K562 (cell line): ENCODE data around the gene IL23A. TPM values are rescaled to one million over a fixed set of nuclear protein-coding genes. Genes with fewer than 3 reads are reported as not detected.

Experiments used
- ATF4 ChIP-seq: fragments of 450-650 bp; formaldehyde crosslinking; IDR thresholded peaks from 2 replicates; pipeline ENCODE4 v1.4.0; 2022; ENCODE audit warnings: mild to moderate bottlenecking, moderate library complexity
- BCL6 ChIP-seq: fragments of 250-450 bp; sonication (Bioruptor Pico); IDR thresholded peaks from 2 replicates; pipeline ENCODE4 v1.4.0; 2020
- CREB3 ChIP-seq: fragments of 450-650 bp; conservative IDR thresholded peaks from 2 replicates; pipeline ENCODE4 v1.6.1; 2016; ENCODE audit warnings: missing genetic modification characterization, low read depth, mild to moderate bottlenecking, missing compliant biosample characterization, moderate library complexity
- CREM ChIP-seq: IDR thresholded peaks from 2 replicates; pipeline ENCODE4 v1.6.1; 2014; ENCODE audit warnings: antibody characterized with exemption, low read depth
- FOS ChIP-seq: IDR thresholded peaks from 3 replicates; pipeline ENCODE4 v1.6.1; 2011; ENCODE audit not compliant: insufficient read length; ENCODE audit errors: extremely low read depth
- GMEB1 ChIP-seq: fragments of 250-450 bp; sonication (Bioruptor Pico); IDR thresholded peaks from 2 replicates; pipeline ENCODE4 v1.4.0; 2020; ENCODE audit warnings: mild to moderate bottlenecking
- MLX ChIP-seq, 2 experiments: fragments of 450-650 bp in 1 of 2; sonication (generic) in 1 of 2; formaldehyde crosslinking; conservative IDR thresholded peaks; 2 replicates each; pipeline versions ENCODE4 v1.4.0 to v1.8.1; 2020 to 2022; ENCODE audit warnings: mild to moderate bottlenecking in 1 of 2, missing genetic modification reagents in 1 of 2
- MYC ChIP-seq, 2 experiments: fragments of 250-450 bp in 1 of 2; sonication (Bioruptor Pico) in 1 of 2; IDR thresholded peaks; 2 replicates each; pipeline versions ENCODE4 v1.5.1 to v1.6.1; 2012 to 2021; ENCODE audit warnings: low read depth in 2 of 2, borderline replicate concordance in 1 of 2, improper control_type of control experiment in 1 of 2, low read length in 1 of 2, mild to moderate bottlenecking in 1 of 2, moderate library complexity in 1 of 2
- POLR2AphosphoS2 ChIP-seq: IDR thresholded peaks from 2 replicates; pipeline ENCODE4 v1.6.1; 2012; ENCODE audit warnings: low read length, improper control_type of control experiment
- RREB1 ChIP-seq: fragments of 250-450 bp; sonication (Bioruptor Pico); IDR thresholded peaks from 2 replicates; pipeline ENCODE4 v1.4.0; 2020
- TAF15 ChIP-seq: fragments of 200-400 bp; formaldehyde crosslinking; IDR thresholded peaks from 2 replicates; pipeline ENCODE4 v1.6.1; 2017; ENCODE audit warnings: mild to moderate bottlenecking, low read depth, low read length, moderate library complexity
- ZBTB12 ChIP-seq: fragments of 250-450 bp; sonication (Bioruptor Pico); IDR thresholded peaks from 2 replicates; pipeline ENCODE4 v1.4.0; 2020
- ZNF764 ChIP-seq: fragments of 250-450 bp; sonication (Bioruptor Pico); IDR thresholded peaks from 2 replicates; pipeline ENCODE4 v1.4.0; 2020; ENCODE audit warnings: low read depth, mild to moderate bottlenecking, moderate library complexity
- polyA plus RNA-seq, 8 experiments: library from polyadenylated mRNA; depleted of rRNA in 4 of 8; stranded (reverse) in 5 of 8; unstranded in 3 of 8; fragments of >200 nt; fragmentation: Nextera tagmentation in 2 of 8; fragmentation: Illumina TruSeq in 1 of 8; extraction: Ambion mirVana in 2 of 8; extraction: Trizol in 1 of 8; gene quantifications; 2 replicates each; pipeline versions ENCODE4 v1.2.1 to v1.2.3, GENCODE V29; 2011 to 2014; ENCODE audit warnings: inconsistent platforms in 1 of 8, missing spikeins in 1 of 8
- total RNA-seq, 7 experiments: library from RNA; depleted of rRNA in 6 of 7; stranded (reverse); fragments of >200 nt in 6 of 7; fragmentation: Illumina TruSeq in 2 of 7; extraction: Trizol in 2 of 7; gene quantifications; 2 replicates each; pipeline versions ENCODE4 v1.2.1 to v1.2.3, GENCODE V29; 2011 to 2021; ENCODE audit warnings: low replicate concordance in 1 of 7

The IL23A gene
- total and polyA plus RNA-seq, 9 of the 15 experiments (the other 6 are each of a cell fraction or from before 2014, with no cell fraction given), result 4.4 to 37.2 (median 9.6) TPM

- TF ChIP-seq FOS, result no peak
- TF ChIP-seq TAF15, result no peak
- peak; percentile 74; the same call in 1 of the 2 replicates for TF ChIP-seq MYC (IDR thresholded peaks at IDR 0.05; ENCODE audit: low read depth, low read length)
- no peak for TF ChIP-seq MYC (CRISPR knock-in tag; IDR thresholded peaks at IDR 0.05; ENCODE audit: borderline replicate concordance, low read depth)
- TF ChIP-seq POLR2AphosphoS2, result no peak
- TF ChIP-seq CREB3 (tag), result peak; percentile 43; the same call in 1 of the 2 replicates
- TF ChIP-seq MLX (CRISPR knock-in tag; conservative IDR thresholded peaks at IDR 0.05), result no peak
- TF ChIP-seq ATF4, result peak; percentile 97
- TF ChIP-seq CREM, result peak; percentile 49; the same call in 1 of the 2 replicates
- TF ChIP-seq GMEB1 (CRISPR knock-in tag), result peak; percentile 17; the same call in 1 of the 2 replicates
- peak; percentile 37; the same call in 1 of the 2 replicates for TF ChIP-seq ZBTB12 (CRISPR knock-in tag)
- TF ChIP-seq ZNF764 (CRISPR knock-in tag), result no peak
- peak; percentile 16 for TF ChIP-seq BCL6
- TF ChIP-seq RREB1 (CRISPR knock-in tag), result peak; percentile 52; the same call in 1 of the 2 replicates
Observed at GRCh38 chr12:56337753-56338251, 882 bp upstream of the IL23A start (continued).
